Kidney epithelial cell (primary cell): ENCODE measurements around the gene PLAC1. TPM values are rescaled to one million over a fixed set of nuclear protein-coding genes. Genes with fewer than 3 reads are reported as not detected.

Source experiments
- DNase-seq: peaks from one replicate; pipeline ENCODE4 v3.0.0-alpha.2; 2010; ENCODE audit warnings: low read depth
- H3K27me3 ChIP-seq: 2 replicates; pipeline ENCODE4 v1.6.0; 2011; ENCODE audit warnings: low read length; ENCODE audit not compliant: control insufficient read depth, insufficient read depth
- H3K36me3 ChIP-seq: 2 replicates; pipeline ENCODE4 v1.5.1; 2011; ENCODE audit warnings: low read length; ENCODE audit not compliant: control insufficient read depth, insufficient read depth
- H3K4me3 ChIP-seq: 2 replicates; pipeline ENCODE4 v1.5.1; 2011; ENCODE audit warnings: low read depth, mild to moderate bottlenecking, control low read depth, low read length
- CTCF ChIP-seq: IDR thresholded peaks from 2 replicates; pipeline ENCODE4 v1.5.1; 2011; ENCODE audit warnings: mild to moderate bottlenecking, moderate library complexity, low read length, control low read depth, inconsistent platforms; ENCODE audit not compliant: insufficient read depth, poor library complexity, severe bottlenecking
- total RNA-seq: library from RNA; depleted of rRNA; stranded (reverse); fragments of >200 nt; gene quantifications from 2 replicates; pipeline ENCODE4 v1.2.3, GENCODE V29; 2015

The PLAC1 gene
- not detected in 2 replicates for total RNA-seq

DNA sequence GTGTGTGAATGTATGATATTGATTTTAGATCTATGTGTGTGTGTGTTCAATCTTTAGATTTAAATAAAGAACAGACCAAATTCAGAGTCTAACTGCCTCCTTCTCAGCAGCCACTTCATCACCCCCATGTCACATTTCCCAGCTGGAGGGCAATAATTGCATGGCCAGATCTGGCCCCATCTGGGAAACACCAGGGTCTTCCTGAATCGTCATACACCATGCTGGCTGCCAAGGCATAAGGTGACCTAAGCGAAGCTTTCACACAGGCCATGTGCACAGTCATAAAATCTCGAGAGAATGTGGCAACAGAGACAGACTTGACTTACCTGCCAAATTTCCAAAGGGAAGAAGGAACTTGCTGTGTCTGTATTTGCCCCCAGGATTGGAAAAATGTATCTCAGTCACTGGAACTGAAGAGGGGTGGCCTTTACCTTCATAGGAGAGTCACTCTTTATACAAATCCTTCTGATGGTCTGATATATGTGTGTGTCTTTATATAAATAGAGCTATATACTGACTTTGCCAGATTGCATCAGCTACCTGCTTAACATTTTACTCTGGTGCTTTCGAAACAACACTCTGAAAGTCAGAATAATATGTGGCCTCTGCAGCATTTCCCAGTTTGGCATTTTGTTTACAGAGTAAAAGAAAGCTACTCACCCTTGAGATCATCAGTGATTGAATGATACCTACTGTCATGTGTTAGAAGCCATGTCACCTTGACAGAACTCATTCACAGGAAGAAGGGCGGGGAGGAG is at the start of gene PLAC1:
PLAC1 (minus strand) TSS at position 470 of the 758 bp plus-strand sequence. CDS start 91,789 bp downstream, outside the sequence.
- H3K27me3 ChIP-seq: no peaks in the 10 kb centered on the region
- H3K4me3 ChIP-seq: no peak within 1 kb of the TSS
- no peak for TF ChIP-seq CTCF
- H3K36me3 ChIP-seq: no peaks in the 10 kb centered on the region
- DNase-seq: no peak

DNA sequence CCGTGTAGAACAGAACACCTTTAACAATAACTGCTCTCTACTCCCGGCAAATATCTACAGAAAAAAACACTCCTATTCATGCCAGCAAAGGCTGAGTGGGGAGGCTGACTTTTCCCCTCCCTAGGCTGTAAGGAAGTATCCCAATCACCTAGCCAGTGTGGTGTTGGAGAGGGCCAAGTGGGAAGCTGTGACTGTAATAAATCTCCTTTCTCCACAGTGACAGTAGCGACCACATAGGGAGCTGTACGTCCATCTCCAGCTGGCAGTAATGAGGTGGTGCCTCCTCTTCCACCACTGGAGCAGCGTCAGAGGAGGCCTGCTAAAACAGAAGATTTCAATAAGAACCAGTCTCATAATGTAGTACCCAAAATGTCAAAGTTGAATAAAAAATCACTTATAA is 47.9 kb upstream of the PLAC1 start:
- Histone ChIP-seq H3K4me3 (no peak overlapping the region), H3K36me3 (no peaks in the 10 kb centered on the region), H3K27me3 (no peaks in the 10 kb centered on the region)
- TF ChIP-seq CTCF: no peak
- no peak for DNase-seq

GRCh38 chrX:134695999-134696398 is 37.7 kb upstream of the PLAC1 start:
- H3K4me3 ChIP-seq: no peak overlapping the region
- TF ChIP-seq CTCF: no peak
- no peaks in the 10 kb centered on the region for H3K36me3 ChIP-seq
- no peaks in the 10 kb centered on the region for H3K27me3 ChIP-seq
- no peak for DNase-seq

- Histone ChIP-seq H3K4me3 (no peak overlapping the region), H3K27me3 (no peaks in the 10 kb centered on the region), H3K36me3 (no peaks in the 10 kb centered on the region)
- TF ChIP-seq CTCF: no peak
- DNase-seq: no peak
Measured at GRCh38 chrX:134694333-134695322, 36.4 kb upstream of the PLAC1 start.

DNA sequence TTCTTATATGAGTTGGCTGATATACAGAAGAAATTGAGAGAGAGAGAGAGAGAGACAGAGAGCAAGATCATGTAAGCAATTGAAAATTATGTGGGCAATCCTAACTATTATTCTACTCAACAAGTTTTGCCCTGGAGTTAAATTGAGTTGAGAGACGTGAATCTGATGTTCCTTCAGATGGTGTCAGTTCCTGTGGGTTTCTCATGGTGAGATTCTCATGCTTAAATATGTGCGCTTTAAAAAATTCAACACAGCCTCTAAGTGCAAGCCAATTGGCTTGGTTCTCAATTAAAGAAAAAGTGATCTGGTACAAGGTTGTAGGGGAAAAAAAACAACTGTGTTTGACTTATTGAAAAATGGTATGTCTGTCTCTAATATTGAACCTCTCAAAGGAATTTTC is 35.4 kb upstream of the PLAC1 start:
- no peak for DNase-seq
- H3K4me3 ChIP-seq: no peak overlapping the region
- H3K36me3 ChIP-seq: no peaks in the 10 kb centered on the region
- no peaks in the 10 kb centered on the region for H3K27me3 ChIP-seq
- no peak for TF ChIP-seq CTCF
